Fibroblast of lung (primary cell): ENCODE data around the gene CHRNA1.

ENCODE experiments used
- EZH2 ChIP-seq: IDR thresholded peaks from 2 replicates; pipeline ENCODE4 v1.5.1; 2012; ENCODE audit warnings: low read length, control low read depth, mild to moderate bottlenecking; ENCODE audit errors: missing control alignments
- TF ChIP-seq, protein P1 (sequence below), 2 donors: IDR thresholded peaks in 1 of 2; conservative IDR thresholded peaks in 1 of 2; 1 replicate in 1 of 2; 2 replicates in 1 of 2; pipeline ENCODE4 v1.5.1; 2011 to 2012; ENCODE audit warnings: low read length in 2 of 2, control low read depth in 1 of 2, inconsistent platforms in 1 of 2, low read depth in 1 of 2, mild to moderate bottlenecking in 1 of 2

DNA sequence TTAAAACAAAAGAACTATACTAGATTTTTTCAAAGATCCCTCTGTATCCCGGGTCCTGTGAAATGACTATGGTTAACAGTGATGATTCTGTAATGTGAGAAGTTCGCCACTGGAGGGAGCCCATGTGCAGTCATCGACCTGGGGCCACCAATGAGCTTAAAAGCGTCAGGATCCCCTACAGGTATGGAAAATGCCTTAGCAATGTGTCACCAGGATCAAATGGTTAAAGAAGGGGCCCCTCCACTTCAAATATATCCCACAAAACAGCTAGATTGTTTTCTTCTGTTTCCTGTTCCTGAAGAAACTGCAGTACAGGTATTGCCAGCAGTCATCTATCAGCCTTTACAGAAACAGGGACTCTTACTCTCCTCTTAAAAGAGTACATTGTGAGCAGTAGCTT lies 15.3 kb downstream of the CHRNA1 start:
- TF ChIP-seq, protein P1, sequence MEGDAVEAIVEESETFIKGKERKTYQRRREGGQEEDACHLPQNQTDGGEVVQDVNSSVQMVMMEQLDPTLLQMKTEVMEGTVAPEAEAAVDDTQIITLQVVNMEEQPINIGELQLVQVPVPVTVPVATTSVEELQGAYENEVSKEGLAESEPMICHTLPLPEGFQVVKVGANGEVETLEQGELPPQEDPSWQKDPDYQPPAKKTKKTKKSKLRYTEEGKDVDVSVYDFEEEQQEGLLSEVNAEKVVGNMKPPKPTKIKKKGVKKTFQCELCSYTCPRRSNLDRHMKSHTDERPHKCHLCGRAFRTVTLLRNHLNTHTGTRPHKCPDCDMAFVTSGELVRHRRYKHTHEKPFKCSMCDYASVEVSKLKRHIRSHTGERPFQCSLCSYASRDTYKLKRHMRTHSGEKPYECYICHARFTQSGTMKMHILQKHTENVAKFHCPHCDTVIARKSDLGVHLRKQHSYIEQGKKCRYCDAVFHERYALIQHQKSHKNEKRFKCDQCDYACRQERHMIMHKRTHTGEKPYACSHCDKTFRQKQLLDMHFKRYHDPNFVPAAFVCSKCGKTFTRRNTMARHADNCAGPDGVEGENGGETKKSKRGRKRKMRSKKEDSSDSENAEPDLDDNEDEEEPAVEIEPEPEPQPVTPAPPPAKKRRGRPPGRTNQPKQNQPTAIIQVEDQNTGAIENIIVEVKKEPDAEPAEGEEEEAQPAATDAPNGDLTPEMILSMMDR (conservative IDR thresholded peaks at IDR 0.05 in 1 of 2, IDR thresholded peaks at IDR 0.05 in 1 of 2; ENCODE audit: low read depth in 1 of 2, low read length in 2 of 2) = peak; percentile 80 to 82
- TF ChIP-seq EZH2 = no peak
